Measurements from ENCODE around the gene KCNIP1.

GRCh38 chr5:170546282-170546681 is 42.5 kb downstream of the KCNIP1 start:
- TF ChIP-seq CTCF (conservative IDR thresholded peaks at IDR 0.05; ENCODE audit: low read depth, low read length), result no peak
- TF ChIP-seq EZH2phosphoT487 (IDR thresholded peaks at IDR 0.05; ENCODE audit: borderline replicate concordance, low read length), result no peak
- TF ChIP-seq EZH2 (IDR thresholded peaks at IDR 0.05; ENCODE audit: low read length, unreplicated experiment), result no peak

All from PC-3 (cell line).